H9 (cell line): ENCODE data around the gene GALNT17. TPM values are rescaled to one million over a fixed set of nuclear protein-coding genes. Genes with fewer than 3 reads are reported as not detected.

ENCODE experiments used
- DNase-seq: peaks from one replicate; pipeline ENCODE4 v3.0.0-alpha.2; 2017
- H2AFZ ChIP-seq: one replicate; pipeline ENCODE4 v1.6.1; 2013; ENCODE audit warnings: mild to moderate bottlenecking, low read length, control low read depth, moderate library complexity
- H2AK5ac ChIP-seq: 2 replicates; pipeline ENCODE4 v1.6.1; 2013; ENCODE audit warnings: low read length, control low read depth, mixed read lengths; ENCODE audit not compliant: insufficient read length
- H2BK120ac ChIP-seq: one replicate; pipeline ENCODE4 v1.6.1; 2013; ENCODE audit warnings: low read depth, mild to moderate bottlenecking, low read length, control low read depth, inconsistent platforms; ENCODE audit not compliant: poor library complexity, severe bottlenecking
- H2BK12ac ChIP-seq: 2 replicates; pipeline ENCODE4 v1.6.1; 2013; ENCODE audit warnings: low read length, control low read depth, mixed read lengths, low read depth; ENCODE audit not compliant: insufficient read length
- H2BK15ac ChIP-seq: 2 replicates; pipeline ENCODE4 v1.6.1; 2013; ENCODE audit warnings: low read depth, low read length, control low read depth
- H2BK20ac ChIP-seq: one replicate; pipeline ENCODE4 v1.6.1; 2013; ENCODE audit warnings: low read depth, mild to moderate bottlenecking, low read length, control low read depth, inconsistent platforms; ENCODE audit not compliant: poor library complexity, severe bottlenecking
- H2BK5ac ChIP-seq: 2 replicates; pipeline ENCODE4 v1.6.1; 2013; ENCODE audit warnings: low read length, control low read depth, mixed read lengths; ENCODE audit not compliant: insufficient read length
- H3K14ac ChIP-seq: 2 replicates; pipeline ENCODE4 v1.6.1; 2013; ENCODE audit warnings: low read length, control low read depth; ENCODE audit not compliant: insufficient read depth
- H3K18ac ChIP-seq: 2 replicates; pipeline ENCODE4 v1.6.1; 2013; ENCODE audit warnings: low read depth, mild to moderate bottlenecking, mixed read lengths, low read length, control low read depth; ENCODE audit not compliant: insufficient read length
- H3K23ac ChIP-seq: 2 replicates; pipeline ENCODE4 v1.6.1; 2013; ENCODE audit warnings: low read length, control low read depth, mixed read lengths, low read depth; ENCODE audit not compliant: insufficient read length
- H3K23me2 ChIP-seq: 2 replicates; pipeline ENCODE4 v1.6.1; 2013; ENCODE audit warnings: low read depth, mild to moderate bottlenecking, mixed read lengths, low read length, control low read depth; ENCODE audit not compliant: insufficient read length, poor library complexity, severe bottlenecking
- H3K27ac ChIP-seq: 2 replicates; pipeline ENCODE4 v1.5.1; 2013; ENCODE audit warnings: low read length, control low read depth, mixed read lengths, low read depth; ENCODE audit not compliant: insufficient read length
- H3K27me3 ChIP-seq: 2 replicates; pipeline ENCODE4 v1.6.1; 2013; ENCODE audit warnings: low read length, control low read depth, inconsistent platforms; ENCODE audit not compliant: insufficient read depth
- H3K4ac ChIP-seq: 2 replicates; pipeline ENCODE4 v1.6.1; 2013; ENCODE audit warnings: low read depth, mild to moderate bottlenecking, control low read depth, inconsistent platforms, low read length, moderate library complexity
- H3K4me1 ChIP-seq: 2 replicates; pipeline ENCODE4 v1.6.1; 2013; ENCODE audit warnings: low read length, control low read depth, inconsistent platforms; ENCODE audit not compliant: insufficient read depth
- H3K4me2 ChIP-seq: 2 replicates; pipeline ENCODE4 v1.6.1; 2013; ENCODE audit warnings: low read length, control low read depth, mixed read lengths; ENCODE audit not compliant: insufficient read length, insufficient read depth
- H3K56ac ChIP-seq: 2 replicates; pipeline ENCODE4 v1.6.1; 2013; ENCODE audit warnings: low read depth, mild to moderate bottlenecking, mixed read lengths, low read length, control low read depth; ENCODE audit not compliant: insufficient read length
- H3K79me1 ChIP-seq: 2 replicates; pipeline ENCODE4 v1.6.1; 2013; ENCODE audit warnings: low read depth, mild to moderate bottlenecking, moderate library complexity, low read length, control low read depth, inconsistent platforms; ENCODE audit not compliant: insufficient read depth, poor library complexity, severe bottlenecking
- H3K79me2 ChIP-seq: 2 replicates; pipeline ENCODE4 v1.6.1; 2013; ENCODE audit warnings: low read length, control low read depth, inconsistent platforms; ENCODE audit not compliant: insufficient read depth
- H3K9ac ChIP-seq: 2 replicates; pipeline ENCODE4 v1.6.1; 2013; ENCODE audit warnings: low read length, control low read depth, mixed read lengths; ENCODE audit not compliant: insufficient read length; ENCODE audit errors: extremely low read depth
- H3K9me3 ChIP-seq: one replicate; pipeline ENCODE4 v1.6.1; 2013; ENCODE audit warnings: low read depth, low read length, inconsistent platforms; ENCODE audit not compliant: control insufficient read depth
- H3T11ph ChIP-seq: one replicate; pipeline ENCODE4 v1.6.1; 2013; ENCODE audit warnings: mild to moderate bottlenecking, low read length, control low read depth, inconsistent platforms
- H4K20me1 ChIP-seq: one replicate; pipeline ENCODE4 v1.6.1; 2013; ENCODE audit not compliant: control insufficient read depth, insufficient read length, insufficient read depth
- H4K5ac ChIP-seq: 2 replicates; pipeline ENCODE4 v1.6.1; 2013; ENCODE audit warnings: low read depth, mild to moderate bottlenecking, mixed read lengths, low read length, control low read depth; ENCODE audit not compliant: insufficient read length
- H4K8ac ChIP-seq: replicated peaks from 2 replicates; pipeline ENCODE4 v1.6.1; 2013; ENCODE audit warnings: low read length, control low read depth, mixed read lengths, low read depth; ENCODE audit not compliant: insufficient read length
- H4K91ac ChIP-seq: 2 replicates; pipeline ENCODE4 v1.6.1; 2013; ENCODE audit warnings: low read depth, mild to moderate bottlenecking, moderate library complexity, mixed read lengths, low read length, control low read depth; ENCODE audit not compliant: insufficient read length
- H3K27ac Mint-ChIP-seq, 3 experiments: 2 replicates in 2 of 3; 3 replicates in 1 of 3; pipeline ENCODE4 v1.8.0; 2020 to 2021; ENCODE audit warnings: mixed read lengths in 3 of 3, mild to moderate bottlenecking in 1 of 3, moderate library complexity in 1 of 3
- H3K27me3 Mint-ChIP-seq: 2 replicates; pipeline ENCODE4 v1.8.0; 2021; ENCODE audit warnings: low read depth, mild to moderate bottlenecking, moderate library complexity, mixed read lengths
- H3K36me3 Mint-ChIP-seq, 3 experiments: 2 replicates in 2 of 3; 3 replicates in 1 of 3; pipeline ENCODE4 v1.8.0; 2020 to 2021; ENCODE audit warnings: low read depth in 3 of 3, mixed read lengths in 3 of 3; ENCODE audit not compliant: insufficient read depth in 1 of 3
- H3K4me1 Mint-ChIP-seq, 2 experiments: 2 replicates each; pipeline ENCODE4 v1.8.0; 2020; ENCODE audit warnings: mixed read lengths in 2 of 2
- H3K4me3 Mint-ChIP-seq, 2 experiments: 2 replicates in 1 of 2; 3 replicates in 1 of 2; pipeline ENCODE4 v1.8.0; 2020 to 2021; ENCODE audit warnings: mild to moderate bottlenecking in 2 of 2, mixed read lengths in 2 of 2, moderate library complexity in 1 of 2
- H3K9me3 Mint-ChIP-seq, 2 experiments: 2 replicates in 1 of 2; 3 replicates in 1 of 2; pipeline ENCODE4 v1.8.0; 2020; ENCODE audit warnings: mild to moderate bottlenecking in 2 of 2, mixed read lengths in 2 of 2, moderate library complexity in 1 of 2
- CTCF ChIP-seq: fragments of 200-600 bp; sonication (generic); conservative IDR thresholded peaks from 3 replicates; pipeline ENCODE4 v1.8.0; 2021; ENCODE audit warnings: antibody characterized with exemption, mild to moderate bottlenecking
- WGBS: extraction: QIAGEN DNeasy Blood & Tissue Kit; methylation state at CpG from one replicate; pipeline ENCODE4 v1.1.7; 2013; ENCODE audit warnings: missing lambda C conversion rate, low lambda C conversion rate, mixed read lengths; ENCODE audit not compliant: insufficient read length; ENCODE audit errors: extremely low coverage; 5-methylcytosine and 5-hydroxymethylcytosine counted together
- total RNA-seq: library from RNA; stranded (reverse); gene quantifications from 2 replicates; pipeline ENCODE4 v1.2.1, GENCODE V29; 2021

GALNT17 gene
- total RNA-seq, 1 experiment from 2014 or later, result 43.2 TPM

- H2BK20ac ChIP-seq, result no peak overlapping the region
- no peak overlapping the region for H4K8ac ChIP-seq
- no peak overlapping the region for H2BK15ac ChIP-seq
- H3K14ac ChIP-seq, result no peak overlapping the region
- no peak overlapping the region for H4K91ac ChIP-seq
- peaks cover 10 to 17% of the 10 kb centered on the region in 2 experiments; a peak in 4 of 5 replicates for H3K9me3 Mint-ChIP-seq
- no peaks in the 10 kb centered on the region for H3K27me3 ChIP-seq
- no peaks in the 10 kb centered on the region for H3K79me2 ChIP-seq
- DNase-seq, result no peak
- H4K5ac ChIP-seq, result no peak overlapping the region
- H3K4me2 ChIP-seq, result no peak overlapping the region
- no peak overlapping the region for H3K56ac ChIP-seq
- H3K18ac ChIP-seq, result no peak overlapping the region
- WGBS, result no CpG with 5 or more reads among the region's 6 CpGs
- H2AK5ac ChIP-seq, result no peak overlapping the region
- no peak overlapping the region for H3K27ac ChIP-seq
- H3K9ac ChIP-seq, result no peak overlapping the region
- H3K23me2 ChIP-seq, result peaks cover 3% of the 10 kb centered on the region
- H2BK120ac ChIP-seq, result no peak overlapping the region
- H3K27me3 Mint-ChIP-seq, result peaks cover 52% of the 10 kb centered on the region
- no peak overlapping the region for H3T11ph ChIP-seq
- H3K36me3 Mint-ChIP-seq, result peaks cover 4 to 9% (median 7%) of the 10 kb centered on the region in 3 experiments; a peak in 3 of 7 replicates
- H2BK12ac ChIP-seq, result no peak overlapping the region
- H3K4me1 Mint-ChIP-seq, result peaks cover 6 to 11% of the 10 kb centered on the region in 2 experiments
- no peak overlapping the region for H3K4me3 Mint-ChIP-seq
- no peak overlapping the region for H3K23ac ChIP-seq
- H2AFZ ChIP-seq, result no peak overlapping the region
- H3K27ac Mint-ChIP-seq, result no peak overlapping the region
- H4K20me1 ChIP-seq, result peaks cover 3% of the 10 kb centered on the region
- TF ChIP-seq CTCF, result no peak
- no peak overlapping the region for H2BK5ac ChIP-seq
- H3K79me1 ChIP-seq, result no peaks in the 10 kb centered on the region
- H3K9me3 ChIP-seq, result no peaks in the 10 kb centered on the region
- no peak overlapping the region for H3K4ac ChIP-seq
- no peaks in the 10 kb centered on the region for H3K4me1 ChIP-seq
Measured at GRCh38 chr7:71750290-71750689, 618.3 kb downstream of the GALNT17 start.
